ENCODE results near the gene MSLN.
A peak's percentile ranks its signal among the peaks of the same experiment; 100 is the strongest.

MSLN gene

GRCh38 chr16:743794-744500, 16.6 kb upstream of the MSLN start:
- TF ChIP-seq MYC (IDR thresholded peaks at IDR 0.05; ENCODE audit: low read depth, low read length) (no peak), POLR2A (IDR thresholded peaks at IDR 0.05; ENCODE audit: extremely low read depth, insufficient read length) (no peak), CTCF (IDR thresholded peaks at IDR 0.05; ENCODE audit: low read depth, low read length) (peak; percentile 20)
- TF ChIP-seq, protein P1, sequence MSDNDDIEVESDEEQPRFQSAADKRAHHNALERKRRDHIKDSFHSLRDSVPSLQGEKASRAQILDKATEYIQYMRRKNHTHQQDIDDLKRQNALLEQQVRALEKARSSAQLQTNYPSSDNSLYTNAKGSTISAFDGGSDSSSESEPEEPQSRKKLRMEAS (IDR thresholded peaks at IDR 0.05; ENCODE audit: low read depth, low read length): no peak
- no peak overlapping the region for H3K4me3 ChIP-seq (ENCODE audit: low read depth, low read length)
- DNase-seq (ENCODE audit: low read depth): no peak

- TF ChIP-seq CTCF (IDR thresholded peaks at IDR 0.05; ENCODE audit: low read depth, low read length) (no peak), POLR2A (IDR thresholded peaks at IDR 0.05; ENCODE audit: extremely low read depth, insufficient read length) (no peak), MYC (IDR thresholded peaks at IDR 0.05; ENCODE audit: low read depth, low read length) (no peak)
- TF ChIP-seq, protein P1 (IDR thresholded peaks at IDR 0.05; ENCODE audit: low read depth, low read length): no peak
- no peak overlapping the region for H3K4me3 ChIP-seq (ENCODE audit: low read depth, low read length)
- DNase-seq (ENCODE audit: low read depth): no peak
These were observed 14.8 kb upstream of the MSLN start for GRCh38 chr16:745739-746138.

DNA sequence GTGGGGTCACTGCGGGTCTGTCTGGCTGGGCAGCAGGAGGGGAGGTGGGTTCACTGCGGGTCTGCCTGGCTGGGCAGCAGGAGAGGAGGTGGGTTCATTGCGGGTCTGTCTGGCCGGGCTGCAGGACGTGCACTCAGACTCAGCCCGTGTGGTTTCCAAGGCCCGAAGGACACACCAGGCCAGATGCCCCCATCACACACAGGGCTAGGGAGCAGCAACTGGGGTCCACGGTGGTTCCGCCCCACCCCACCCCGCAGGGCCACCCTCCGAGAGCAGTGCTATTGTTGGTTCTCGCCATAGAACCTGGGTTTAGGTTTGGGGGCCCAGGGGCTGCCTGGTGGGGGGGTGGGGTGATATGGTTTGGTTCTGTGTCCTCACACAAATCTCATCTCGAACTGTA, 13.9 kb upstream of the MSLN start:
- no peak for TF ChIP-seq MYC (IDR thresholded peaks at IDR 0.05; ENCODE audit: low read depth, low read length)
- TF ChIP-seq, protein P1 (IDR thresholded peaks at IDR 0.05; ENCODE audit: low read depth, low read length): no peak
- no peak for TF ChIP-seq CTCF (IDR thresholded peaks at IDR 0.05; ENCODE audit: low read depth, low read length)
- TF ChIP-seq POLR2A (IDR thresholded peaks at IDR 0.05; ENCODE audit: extremely low read depth, insufficient read length): no peak
- DNase-seq (ENCODE audit: low read depth): no peak
- H3K4me3 ChIP-seq (ENCODE audit: low read depth, low read length): no peak overlapping the region

DNA sequence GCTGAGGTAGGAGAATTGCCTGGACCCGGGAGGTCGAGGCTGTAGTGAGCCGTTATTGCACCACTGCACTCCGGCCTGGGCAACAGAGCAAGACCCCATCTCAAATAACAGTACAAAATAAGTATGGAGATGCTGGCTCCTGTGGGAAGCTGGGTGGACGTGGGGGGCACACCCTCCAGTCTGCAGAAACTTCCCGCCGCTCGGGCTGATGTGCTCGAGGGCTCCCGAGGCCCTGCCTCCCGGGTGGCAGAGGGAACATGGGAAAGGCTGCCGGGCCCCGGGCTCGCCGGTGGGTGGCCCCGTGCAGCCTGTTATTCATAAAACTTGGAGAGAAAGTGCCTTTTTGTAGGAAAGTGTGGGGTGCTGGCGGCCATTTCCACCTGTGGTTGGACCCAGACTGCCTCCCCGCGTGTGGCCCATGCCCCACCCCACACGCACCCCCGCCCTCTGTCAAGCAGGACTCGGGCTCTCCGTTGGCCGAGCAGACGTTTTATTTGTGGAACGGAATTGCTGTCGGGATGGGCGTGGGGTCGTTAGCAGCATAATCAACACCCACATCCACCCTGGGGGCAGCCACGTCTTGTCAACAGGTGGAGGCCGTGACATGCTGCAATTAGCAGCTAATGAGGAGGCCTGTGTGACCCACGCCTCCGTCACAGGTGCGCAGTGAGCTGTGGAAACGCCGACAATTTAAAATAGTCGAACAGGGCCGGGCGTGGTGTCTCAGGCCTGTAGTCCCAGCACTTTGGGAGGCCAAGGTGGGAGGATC, 12.4 kb upstream of the MSLN start:
- TF ChIP-seq POLR2A (IDR thresholded peaks at IDR 0.05; ENCODE audit: extremely low read depth, insufficient read length) (no peak), CTCF (IDR thresholded peaks at IDR 0.05; ENCODE audit: low read depth, low read length) (no peak), MYC (IDR thresholded peaks at IDR 0.05; ENCODE audit: low read depth, low read length) (no peak)
- TF ChIP-seq, protein P1 (IDR thresholded peaks at IDR 0.05; ENCODE audit: low read depth, low read length): no peak
- no peak overlapping the region for H3K4me3 ChIP-seq (ENCODE audit: low read depth, low read length)
- DNase-seq (ENCODE audit: low read depth): no peak

- no peak overlapping the region for H3K4me3 ChIP-seq (ENCODE audit: low read depth, low read length)
- TF ChIP-seq POLR2A (IDR thresholded peaks at IDR 0.05; ENCODE audit: extremely low read depth, insufficient read length) (no peak), MYC (IDR thresholded peaks at IDR 0.05; ENCODE audit: low read depth, low read length) (no peak), CTCF (IDR thresholded peaks at IDR 0.05; ENCODE audit: low read depth, low read length) (no peak)
- TF ChIP-seq, protein P1 (IDR thresholded peaks at IDR 0.05; ENCODE audit: low read depth, low read length): no peak
- no peak for DNase-seq (ENCODE audit: low read depth)
These were observed 11.5 kb upstream of the MSLN start for GRCh38 chr16:749010-749409.

All from NB4 (cell line).